ENCODE measurements around the gene PRTFDC1. TPM values are rescaled to one million over a fixed set of nuclear protein-coding genes. Genes with fewer than 3 reads are reported as not detected.

The PRTFDC1 gene
- total RNA-seq, 1 experiment from 2014 or later = 15.3 TPM

DNA sequence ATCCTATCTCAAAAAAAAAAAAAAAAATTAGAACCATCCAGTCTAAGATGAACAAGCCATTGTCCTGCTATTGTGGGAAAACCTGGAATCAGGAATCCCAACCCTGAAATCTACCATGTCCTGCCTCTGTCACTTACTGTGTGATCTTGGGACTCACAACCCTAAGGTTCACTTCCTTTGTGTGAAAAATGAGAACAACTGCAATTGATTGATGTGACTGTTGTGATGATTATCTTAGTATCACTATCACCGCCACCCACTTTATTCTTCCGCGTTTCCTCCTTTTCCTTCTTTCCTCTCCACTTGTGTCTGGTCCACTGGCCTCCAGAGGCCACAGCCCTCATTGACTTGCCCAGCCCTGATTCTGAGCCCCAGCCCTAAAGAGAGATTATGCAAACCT lies 12.6 kb upstream of the PRTFDC1 start:
- DNase-seq (ENCODE audit: low read depth) = no peak

DNA sequence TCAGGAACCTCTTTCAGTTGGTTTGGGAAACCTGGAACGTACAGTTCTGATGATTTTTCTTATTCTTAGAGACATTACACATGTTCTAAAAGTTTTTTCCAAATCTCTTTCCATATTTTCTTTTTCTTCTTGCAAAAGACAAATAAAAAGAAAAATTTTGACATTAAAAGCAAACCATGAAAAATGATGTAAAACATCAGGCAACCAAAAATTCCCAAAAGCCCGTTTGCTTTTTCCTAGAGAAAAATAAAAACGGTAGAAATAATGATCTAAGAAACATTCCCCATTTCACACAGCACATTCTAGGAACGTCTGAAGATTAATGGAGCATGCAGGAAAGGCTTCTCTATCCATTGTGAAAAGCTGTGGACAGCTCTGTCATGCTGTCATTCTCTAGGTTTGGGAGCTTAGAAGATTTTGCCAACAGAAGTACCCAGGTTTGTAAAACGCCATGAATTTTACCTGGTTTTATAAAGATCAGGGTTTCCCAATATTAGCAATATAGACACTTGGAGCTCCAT lies 11.2 kb upstream of the PRTFDC1 start:
- no peak for DNase-seq (ENCODE audit: low read depth)

DNA sequence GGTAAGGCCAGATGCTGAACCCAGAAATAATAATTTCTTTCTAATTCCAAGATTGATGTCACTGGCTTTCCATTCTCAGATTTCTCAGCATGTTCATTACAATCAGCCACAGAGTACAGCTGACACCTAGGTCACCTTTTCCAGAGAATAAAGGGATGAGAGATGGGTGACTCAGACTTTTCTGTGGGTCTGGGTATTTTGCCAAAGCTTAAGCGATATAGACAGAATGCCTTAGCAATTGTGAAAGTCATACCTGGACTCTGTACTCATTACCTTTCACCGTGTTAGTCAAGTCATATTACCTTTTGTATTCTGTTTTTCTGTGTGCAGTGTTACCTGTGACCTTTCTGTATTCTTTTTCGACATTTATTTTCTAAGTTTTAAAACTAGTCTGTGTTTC lies 10.6 kb upstream of the PRTFDC1 start:
- DNase-seq (ENCODE audit: low read depth) = peak; percentile 81

DNA sequence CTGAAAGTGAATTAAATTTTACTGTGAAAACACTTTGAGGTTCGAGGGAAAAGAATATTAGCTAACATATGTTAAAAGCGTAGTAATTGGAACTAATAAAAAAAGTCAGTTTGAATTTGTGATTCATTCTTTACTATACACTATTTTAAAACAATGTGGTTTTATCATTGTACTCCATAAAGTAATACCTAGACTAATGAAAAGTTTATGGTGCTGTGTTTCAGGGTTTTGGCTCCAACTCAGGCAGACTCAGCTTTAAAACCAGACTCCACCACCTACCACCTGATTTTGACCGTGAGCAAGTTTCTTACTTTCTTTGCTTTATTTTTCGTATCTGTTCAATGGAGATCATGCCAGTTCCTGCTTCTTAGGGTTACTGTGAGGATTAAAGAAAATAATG lies 9.2 kb upstream of the PRTFDC1 start:
- no peak for DNase-seq (ENCODE audit: low read depth)

DNA sequence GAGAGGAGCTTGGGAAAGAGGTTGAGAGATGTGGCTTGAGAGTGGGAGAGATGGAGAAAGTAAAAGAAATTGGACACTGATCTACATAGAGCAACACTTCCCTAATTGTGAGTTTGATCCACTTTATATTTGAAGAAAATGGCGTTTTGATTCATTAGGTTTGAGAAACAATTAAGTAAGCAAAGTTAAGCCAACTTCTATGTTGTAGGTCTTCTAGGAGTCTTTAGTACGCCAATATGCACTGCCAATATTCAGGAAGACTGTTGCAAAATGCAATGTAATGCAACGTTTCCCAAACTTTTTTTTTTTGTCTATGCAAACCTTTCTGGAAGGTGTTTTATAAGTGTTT lies 7.0 kb upstream of the PRTFDC1 start:
- DNase-seq (ENCODE audit: low read depth) = no peak

DNA sequence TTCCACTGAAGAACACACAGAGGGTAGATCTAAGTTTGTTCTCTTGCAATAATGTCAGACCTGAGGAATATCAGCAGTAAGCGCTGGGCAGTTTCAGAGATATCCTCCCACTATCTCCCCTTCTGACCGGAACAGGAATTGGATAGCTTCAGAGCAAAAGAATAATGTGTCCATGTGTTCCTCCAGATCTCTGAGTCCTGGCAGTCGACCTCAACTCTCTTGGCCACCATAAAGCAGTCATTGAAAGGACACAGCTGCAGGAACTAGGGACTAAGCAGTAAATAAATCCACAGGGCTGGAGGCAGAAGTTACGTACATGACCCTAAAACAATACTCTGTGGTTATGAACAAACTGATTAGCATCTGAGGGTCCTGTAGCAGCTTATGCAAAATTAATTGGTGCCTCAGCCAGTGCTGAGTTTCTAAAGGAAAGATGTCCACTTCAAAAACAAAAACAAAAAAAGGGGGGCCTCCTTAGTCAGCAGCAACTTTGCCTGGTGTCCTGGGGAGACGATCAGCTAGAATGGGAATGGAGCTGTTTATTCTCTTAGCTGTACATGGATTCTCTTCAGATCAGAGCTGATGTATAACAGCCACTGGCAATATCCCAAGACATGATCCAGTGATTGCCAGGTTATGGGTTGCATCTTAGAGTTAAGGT lies 6.4 kb upstream of the PRTFDC1 start:
- peak; percentile 64 for DNase-seq (ENCODE audit: low read depth)

DNA sequence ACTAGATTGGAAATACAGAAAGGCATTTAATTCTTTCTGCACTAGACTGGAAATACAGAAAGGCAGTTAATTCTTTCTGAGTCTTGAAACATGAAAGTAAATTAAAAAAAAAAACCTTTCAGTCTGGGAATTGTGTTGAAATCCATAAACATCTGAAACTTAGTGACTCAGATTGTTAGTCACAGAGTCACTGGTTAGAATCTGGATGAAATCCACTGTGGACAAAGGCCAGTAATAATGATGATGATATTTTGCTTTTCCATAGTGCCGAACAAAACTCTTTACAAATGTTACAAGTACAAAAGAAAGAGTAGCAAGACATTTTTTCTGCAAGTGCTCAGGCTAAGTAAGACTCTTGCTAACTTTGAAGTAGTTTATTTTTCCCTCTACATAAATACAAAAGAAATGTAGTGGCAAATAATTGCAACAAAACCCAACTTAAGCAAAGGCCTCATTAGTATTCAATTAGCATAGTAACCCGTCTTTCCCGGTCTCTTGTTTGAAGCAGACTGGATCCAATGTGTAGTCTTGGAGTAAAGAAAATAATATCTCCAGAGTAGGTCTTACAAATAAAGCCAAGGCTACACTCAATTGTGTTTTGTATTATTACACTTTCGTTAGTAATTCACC lies 5.8 kb upstream of the PRTFDC1 start:
- DNase-seq (ENCODE audit: low read depth) = peak; percentile 81

DNA sequence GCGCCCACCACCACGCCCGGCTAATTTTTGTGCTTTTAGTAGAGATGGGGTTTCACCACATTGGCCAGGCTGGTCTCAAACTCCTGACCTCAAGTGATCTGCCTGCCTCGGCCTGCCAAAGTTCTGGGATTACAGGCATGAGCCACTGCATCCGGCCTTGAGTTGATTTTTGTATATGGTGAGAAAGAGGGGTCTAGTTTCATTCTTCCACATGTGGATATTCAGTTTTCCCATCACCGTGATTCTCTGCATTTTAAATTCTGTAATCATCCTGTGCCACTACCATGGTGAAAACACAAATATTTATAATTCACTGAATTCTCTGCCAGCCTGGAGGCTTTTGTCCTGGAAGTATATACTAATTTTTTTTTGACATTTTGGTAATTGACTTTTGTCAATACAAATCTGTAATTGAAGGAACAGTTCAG lies 5.2 kb upstream of the PRTFDC1 start:
- peak; percentile 67 for DNase-seq (ENCODE audit: low read depth)

DNA sequence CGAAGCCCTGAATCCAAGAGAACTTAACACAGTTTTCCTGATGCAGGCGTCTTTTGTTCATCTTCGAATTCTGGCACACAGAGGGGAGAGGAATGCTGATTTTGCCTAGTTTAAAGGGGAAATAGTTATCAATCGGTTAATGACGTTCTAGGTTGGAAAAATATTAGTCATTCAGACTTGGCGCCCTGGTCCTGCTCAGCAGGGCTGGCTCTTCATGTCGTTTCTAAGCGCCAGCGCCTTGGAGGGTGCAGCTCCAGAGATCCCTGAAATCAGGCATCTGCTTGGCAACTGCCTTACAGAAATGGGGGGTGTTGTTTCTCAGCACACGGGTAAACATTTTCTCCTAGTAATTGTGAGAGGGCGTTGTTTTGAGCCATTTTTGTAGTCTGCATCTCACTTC lies 1.3 kb upstream of the PRTFDC1 start:
- no peak for DNase-seq (ENCODE audit: low read depth)

DNA sequence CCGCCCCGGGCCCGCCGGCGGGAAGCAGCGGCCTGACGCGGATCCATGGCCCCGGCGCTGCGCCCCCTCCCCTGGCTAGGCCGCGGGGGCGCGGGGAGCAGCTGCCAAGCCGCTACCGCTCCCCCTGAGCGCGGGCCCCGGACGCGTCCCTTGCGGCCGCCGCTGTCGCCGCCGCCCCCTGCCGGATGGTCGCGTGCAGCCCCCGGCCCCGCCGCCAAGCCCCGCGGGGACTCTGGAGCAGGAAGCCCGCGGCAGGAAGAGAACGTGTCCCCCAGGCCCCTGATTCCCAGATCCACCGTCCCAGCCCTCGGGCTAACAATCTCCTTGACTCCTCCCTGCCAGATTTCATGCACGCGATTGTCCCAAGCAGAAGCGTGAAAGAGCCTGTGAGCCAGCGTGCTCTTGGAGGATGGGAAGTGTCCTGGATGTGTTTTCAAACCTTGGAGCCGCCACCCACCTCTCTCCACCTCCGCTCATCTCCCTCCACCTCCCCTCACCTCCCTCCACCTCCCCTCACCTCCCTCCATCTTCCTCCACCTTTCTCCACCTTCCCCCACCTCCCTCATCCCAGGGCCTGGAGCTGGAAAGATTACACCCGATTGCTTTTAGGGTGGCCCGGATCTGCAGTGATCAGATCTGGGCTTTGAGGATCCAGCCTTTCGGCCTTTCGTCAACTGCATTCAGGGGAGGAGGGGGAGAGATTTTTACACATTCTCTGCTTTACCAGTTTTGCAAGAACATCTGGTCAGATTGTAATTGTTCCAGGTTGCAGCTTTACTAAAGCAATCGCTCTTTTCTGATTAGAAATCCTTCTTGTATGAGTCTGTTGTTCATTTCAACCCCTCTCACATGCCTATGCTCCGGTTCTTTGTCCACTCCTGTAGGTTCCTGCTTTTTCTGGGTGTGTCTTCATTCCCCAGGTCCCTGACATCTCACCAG lies 570 bp upstream of the PRTFDC1 start:
- DNase-seq (ENCODE audit: low read depth) = peak; percentile 76

DNA sequence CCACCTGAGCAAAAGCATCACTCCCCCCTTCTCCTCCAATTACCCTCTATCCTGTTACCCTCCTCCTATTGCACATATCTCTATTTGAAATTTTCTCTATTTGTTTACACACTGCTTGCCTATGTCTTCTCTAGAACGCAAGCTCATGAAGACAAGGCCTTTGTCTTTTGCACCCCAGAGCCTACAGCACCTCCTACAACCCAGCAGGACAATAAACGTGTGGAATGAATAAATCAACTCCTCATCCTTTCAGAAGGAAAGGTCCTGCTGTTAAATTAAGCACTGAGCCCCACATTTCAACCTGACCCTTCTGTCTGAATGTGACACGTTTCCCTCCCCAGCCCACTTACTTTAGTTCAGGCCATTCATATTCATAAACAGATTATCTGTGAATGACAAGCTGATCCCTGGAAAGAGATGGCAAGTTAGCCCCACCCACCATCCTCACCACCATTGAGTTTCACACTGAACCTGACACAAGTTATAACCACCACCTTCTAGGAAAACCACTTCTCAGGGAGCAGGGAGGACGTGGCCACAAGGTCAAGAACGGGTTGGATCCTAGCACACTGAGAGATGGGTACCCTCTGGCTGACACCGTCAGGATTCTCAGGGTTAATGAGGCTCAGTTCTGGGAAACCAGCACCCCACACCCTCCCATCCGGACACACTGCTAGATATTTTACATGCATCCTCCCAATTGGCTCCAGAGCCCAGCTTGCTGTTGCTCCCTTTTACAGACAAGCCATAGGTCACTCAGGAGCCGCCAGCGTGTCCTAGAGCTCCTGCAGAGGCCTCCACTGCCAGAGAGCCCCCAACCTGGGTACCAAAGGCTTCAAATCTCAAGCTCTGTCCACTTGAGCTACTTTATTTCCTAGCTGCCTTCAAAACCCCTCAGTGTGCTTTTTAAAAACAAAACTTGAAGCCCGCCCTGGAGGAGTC lies 934 bp downstream of the PRTFDC1 start:
- peak; percentile 13 for DNase-seq (ENCODE audit: low read depth)

DNA sequence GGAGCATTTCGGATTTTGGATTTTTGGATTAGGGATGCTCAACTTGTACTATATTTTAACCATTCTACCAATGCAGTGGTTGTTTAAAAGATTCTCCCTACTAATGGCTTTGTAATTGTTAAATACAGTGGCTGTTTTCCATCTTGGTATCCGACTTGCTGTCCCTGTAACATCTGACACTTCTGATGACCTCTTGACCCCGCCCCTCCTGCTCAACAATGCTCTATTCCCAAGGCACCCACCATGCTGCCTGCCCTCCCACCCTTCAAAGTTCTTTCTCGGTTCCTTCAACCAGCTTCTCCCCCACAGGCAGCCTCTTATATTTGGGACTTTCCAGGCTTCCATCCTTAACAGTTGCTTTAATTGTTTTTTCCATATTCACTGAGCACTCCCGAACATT lies 2.0 kb downstream of the PRTFDC1 start:
- no peak for DNase-seq (ENCODE audit: low read depth)

DNA sequence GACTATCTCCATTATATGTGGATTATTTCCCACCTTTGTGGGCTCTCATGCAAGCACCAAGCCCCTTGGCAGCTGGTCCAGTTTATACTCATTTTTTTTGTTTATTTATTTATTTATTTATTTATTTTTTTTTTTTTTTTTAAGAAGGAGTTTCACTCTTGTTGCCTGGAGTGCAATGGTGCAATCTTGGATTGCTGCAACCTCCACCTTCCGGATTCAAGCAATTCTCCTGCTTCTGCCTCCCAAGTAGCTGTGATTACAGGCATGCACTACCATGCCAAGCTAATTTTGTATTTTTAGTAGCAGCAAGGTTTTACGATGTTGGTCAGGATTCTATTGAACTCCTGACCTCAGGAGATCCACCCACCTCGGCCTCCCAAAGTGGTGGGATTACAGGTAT lies 2.8 kb downstream of the PRTFDC1 start:
- no peak for DNase-seq (ENCODE audit: low read depth)

DNA sequence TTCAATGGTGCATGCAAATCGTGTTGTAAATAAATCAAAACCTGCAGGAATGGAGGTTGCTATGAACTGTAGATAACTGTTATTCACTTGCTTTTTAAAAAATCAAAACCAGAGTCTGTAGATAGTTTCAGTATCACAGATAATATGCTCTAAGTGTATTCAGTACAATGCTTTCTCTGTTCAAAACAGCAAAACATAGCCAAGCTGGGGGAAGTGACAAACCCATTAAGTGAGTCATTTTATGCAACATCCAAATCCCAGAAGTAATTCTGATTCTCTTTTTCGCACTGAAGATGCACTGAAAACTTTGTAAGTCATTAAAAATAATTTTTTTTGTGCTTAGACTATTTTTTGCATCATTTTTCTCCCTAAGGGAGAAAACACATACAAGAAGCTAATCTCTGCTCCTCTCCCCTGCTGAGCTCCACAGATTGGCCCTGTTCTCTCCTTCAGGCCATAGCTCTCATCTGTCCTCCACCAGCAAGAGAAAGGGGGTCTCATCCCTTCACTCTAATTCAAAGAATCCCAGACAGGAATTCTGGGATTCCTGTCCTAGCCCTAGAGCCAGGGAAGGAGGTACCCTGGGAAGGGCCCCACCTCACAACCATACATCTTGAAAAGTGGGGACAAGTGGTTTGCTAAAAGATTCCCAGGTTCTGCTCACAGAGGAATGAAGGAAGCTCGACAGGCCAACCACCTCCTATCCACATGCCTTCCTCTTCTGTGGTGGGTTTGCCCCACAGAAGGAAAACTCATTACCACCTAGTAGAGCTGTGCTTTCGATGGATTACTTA lies 4.9 kb downstream of the PRTFDC1 start:
- DNase-seq (ENCODE audit: low read depth) = peak; percentile 59

DNA sequence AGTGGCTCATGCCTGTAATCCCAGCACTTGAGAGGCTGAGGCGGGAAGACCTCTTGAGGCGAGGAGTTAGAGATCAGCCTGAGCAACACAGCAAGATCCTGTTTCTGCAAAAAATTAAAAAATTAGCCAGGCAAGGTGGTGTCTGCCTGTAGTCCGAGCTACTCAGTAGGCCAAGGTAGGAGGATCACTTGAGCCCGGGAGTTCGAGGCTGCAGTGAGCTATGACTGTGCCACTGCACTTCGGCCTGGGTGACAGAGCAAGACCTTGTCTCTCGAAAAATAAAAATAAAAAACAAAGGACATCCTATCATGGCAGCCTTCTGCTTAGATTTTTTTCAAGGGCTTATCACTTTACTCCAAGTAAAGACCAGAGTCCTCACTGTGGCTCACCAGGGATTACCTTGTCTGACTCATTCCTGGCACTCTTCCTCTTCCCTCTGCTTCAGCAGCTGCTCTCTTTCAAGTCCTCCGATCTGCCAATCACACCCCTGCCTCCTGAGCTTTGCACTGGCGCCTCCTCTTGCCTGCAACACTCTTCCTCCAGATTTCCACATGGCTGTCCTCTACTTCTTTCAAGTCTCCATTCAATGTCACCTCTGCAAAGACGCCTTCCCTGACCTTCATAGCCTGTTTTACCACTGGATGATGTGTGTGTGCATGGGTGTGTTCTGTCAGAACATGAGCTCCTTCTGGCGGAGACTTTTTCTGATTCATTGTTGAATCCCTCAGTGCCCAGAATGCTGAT lies 7.7 kb downstream of the PRTFDC1 start:
- peak; percentile 75 for DNase-seq (ENCODE audit: low read depth)

DNA sequence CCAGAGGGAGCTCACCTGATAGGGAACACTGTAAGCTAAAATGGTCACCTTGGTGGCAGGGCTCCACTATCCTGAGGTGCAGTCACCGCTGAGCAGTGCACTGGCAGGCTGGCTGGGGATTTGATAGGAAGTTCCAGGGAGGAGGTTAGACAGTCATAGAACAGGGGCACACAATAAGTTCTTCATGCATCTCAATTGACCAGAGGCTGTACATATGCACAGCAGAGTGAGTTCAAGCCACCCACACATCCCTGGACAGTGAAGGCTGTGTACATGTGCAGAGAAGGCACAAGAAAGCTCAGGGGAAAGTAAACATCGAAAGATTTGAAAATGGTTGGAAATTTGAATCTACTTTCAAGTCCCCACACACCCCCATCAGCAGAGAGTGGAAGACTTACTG lies 13.9 kb downstream of the PRTFDC1 start:
- no peak for DNase-seq (ENCODE audit: low read depth)

DNA sequence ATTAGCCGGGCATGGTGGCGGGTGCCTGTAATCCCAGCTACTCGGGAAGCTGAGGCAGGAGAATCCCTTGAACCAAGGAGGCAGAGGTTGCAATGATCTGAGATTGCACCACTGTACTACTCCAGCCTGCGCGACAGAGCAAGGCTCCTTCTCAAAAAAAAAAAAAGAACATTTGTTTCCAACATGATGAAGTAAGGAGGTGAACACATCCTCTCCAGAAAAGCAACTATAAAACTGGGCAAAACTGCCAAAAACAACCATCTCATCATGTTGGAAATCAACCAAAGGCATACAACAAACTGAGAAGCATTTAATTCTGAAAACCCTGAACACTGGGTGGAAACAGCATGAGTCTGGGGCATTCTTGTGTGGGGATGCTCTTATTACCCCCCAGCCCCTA lies 14.3 kb downstream of the PRTFDC1 start:
- no peak for DNase-seq (ENCODE audit: low read depth)

DNA sequence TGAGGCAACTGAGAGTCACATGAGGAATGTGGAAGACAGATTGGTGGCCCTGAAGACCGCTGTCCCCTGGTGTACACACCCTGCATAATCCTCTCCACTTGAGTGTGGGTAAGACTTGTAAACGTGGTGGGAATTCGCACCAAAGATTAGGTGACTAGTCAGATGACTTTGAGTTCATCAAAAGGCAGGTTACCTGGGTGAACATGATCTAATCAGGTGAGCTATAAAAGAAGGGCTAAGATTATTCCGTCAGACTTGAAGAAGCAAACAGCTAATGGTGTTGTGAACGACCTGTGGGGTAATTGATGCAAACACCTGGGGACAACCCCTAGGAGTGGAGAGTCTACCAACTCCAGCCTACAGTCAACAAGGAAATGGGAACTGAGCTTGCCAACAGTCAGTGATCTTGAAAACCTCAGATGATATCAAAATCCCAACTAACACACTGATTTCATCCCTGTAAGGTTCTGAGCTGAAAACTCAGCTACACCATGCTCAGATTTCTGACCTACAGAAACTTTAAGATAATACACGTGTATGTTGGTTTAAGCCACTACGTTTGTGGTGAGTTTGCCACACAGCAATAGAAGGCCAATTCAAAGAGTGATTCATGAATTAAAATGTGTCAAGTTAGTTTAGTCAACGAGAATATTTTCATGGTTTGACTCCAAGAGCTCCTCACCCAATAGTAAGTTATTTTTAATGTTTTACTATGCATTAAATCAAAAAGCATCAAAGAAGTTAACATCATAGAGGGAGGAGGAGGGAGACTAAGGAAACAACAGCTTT lies 16.7 kb downstream of the PRTFDC1 start:
- no peak for DNase-seq (ENCODE audit: low read depth)

DNA sequence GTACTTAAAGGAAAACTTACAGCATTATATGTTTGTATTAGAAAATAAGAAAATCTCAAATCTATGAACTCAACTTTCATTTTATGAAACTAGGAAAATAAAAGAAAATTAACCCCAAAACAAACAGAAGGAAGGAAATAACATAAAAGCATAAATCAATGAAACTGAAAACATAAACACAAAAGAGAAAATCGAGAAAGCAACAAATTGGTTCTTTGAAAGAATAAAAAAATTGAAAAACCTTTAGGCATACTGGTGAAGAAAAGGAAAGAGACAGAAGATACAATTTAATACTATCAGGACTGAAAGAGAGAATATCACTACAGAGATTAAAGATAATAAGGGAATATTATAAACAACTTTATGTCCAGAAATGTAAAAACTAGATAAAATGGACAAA lies 21.2 kb downstream of the PRTFDC1 start:
- DNase-seq (ENCODE audit: low read depth) = no peak

Data from M059J (cell line).